C4-2B (cell line): Measurements from ENCODE around the gene CASP8.

Experiments used
- H3K27ac ChIP-seq: fragments of 450-650 bp; 2 replicates; pipeline ENCODE4 v1.5.1; 2017
- ZFX ChIP-seq: fragments of 450-650 bp; IDR thresholded peaks from 2 replicates; pipeline ENCODE4 v1.6.1; 2017
- TF ChIP-seq, protein P1 (sequence below): fragments of 450-650 bp; conservative IDR thresholded peaks from 2 replicates; pipeline ENCODE4 v1.5.1; 2017; ENCODE audit warnings: mild to moderate bottlenecking

Gene CASP8

GRCh38 chr2:201263779-201264178 is 3.4 kb downstream of the CASP8 start:
- TF ChIP-seq, protein P1, sequence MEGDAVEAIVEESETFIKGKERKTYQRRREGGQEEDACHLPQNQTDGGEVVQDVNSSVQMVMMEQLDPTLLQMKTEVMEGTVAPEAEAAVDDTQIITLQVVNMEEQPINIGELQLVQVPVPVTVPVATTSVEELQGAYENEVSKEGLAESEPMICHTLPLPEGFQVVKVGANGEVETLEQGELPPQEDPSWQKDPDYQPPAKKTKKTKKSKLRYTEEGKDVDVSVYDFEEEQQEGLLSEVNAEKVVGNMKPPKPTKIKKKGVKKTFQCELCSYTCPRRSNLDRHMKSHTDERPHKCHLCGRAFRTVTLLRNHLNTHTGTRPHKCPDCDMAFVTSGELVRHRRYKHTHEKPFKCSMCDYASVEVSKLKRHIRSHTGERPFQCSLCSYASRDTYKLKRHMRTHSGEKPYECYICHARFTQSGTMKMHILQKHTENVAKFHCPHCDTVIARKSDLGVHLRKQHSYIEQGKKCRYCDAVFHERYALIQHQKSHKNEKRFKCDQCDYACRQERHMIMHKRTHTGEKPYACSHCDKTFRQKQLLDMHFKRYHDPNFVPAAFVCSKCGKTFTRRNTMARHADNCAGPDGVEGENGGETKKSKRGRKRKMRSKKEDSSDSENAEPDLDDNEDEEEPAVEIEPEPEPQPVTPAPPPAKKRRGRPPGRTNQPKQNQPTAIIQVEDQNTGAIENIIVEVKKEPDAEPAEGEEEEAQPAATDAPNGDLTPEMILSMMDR: no peak
- TF ChIP-seq ZFX: no peak
- no peak overlapping the region for H3K27ac ChIP-seq

- no peak for TF ChIP-seq ZFX
- TF ChIP-seq, protein P1: no peak
- no peak overlapping the region for H3K27ac ChIP-seq
Observed at GRCh38 chr2:201264472-201265173, 4.3 kb downstream of the CASP8 start.

- TF ChIP-seq ZFX: no peak
- TF ChIP-seq, protein P1: no peak
- no peak overlapping the region for H3K27ac ChIP-seq
Observed at GRCh38 chr2:201266629-201267028, 6.3 kb downstream of the CASP8 start.

- no peak overlapping the region for H3K27ac ChIP-seq
- TF ChIP-seq, protein P1: no peak
- no peak for TF ChIP-seq ZFX
Observed at GRCh38 chr2:201267278-201268030, 7.1 kb downstream of the CASP8 start.

GRCh38 chr2:201269764-201270163 is 9.4 kb downstream of the CASP8 start:
- no peak overlapping the region for H3K27ac ChIP-seq
- TF ChIP-seq, protein P1: no peak
- no peak for TF ChIP-seq ZFX

GRCh38 chr2:201270293-201271001 is 10.1 kb downstream of the CASP8 start:
- TF ChIP-seq ZFX: no peak
- H3K27ac ChIP-seq: no peak overlapping the region

GRCh38 chr2:201271917-201272316 is 11.6 kb downstream of the CASP8 start:
- no peak for TF ChIP-seq ZFX
- TF ChIP-seq, protein P1: no peak
- H3K27ac ChIP-seq: no peak overlapping the region
